ENCODE results near the gene ZNF83. TPM values are rescaled to one million over a fixed set of nuclear protein-coding genes. Genes with fewer than 3 reads are reported as not detected.

The ZNF83 gene
- total RNA-seq, 3 donors from 2014 or later (not counting 1 experiment from before 2014, with no cell fraction given): 46.8 to 114 (median 96.9) TPM

- DNase-seq (no peak), ATAC-seq (no peak)
- TF ChIP-seq CTCF (IDR thresholded peaks at IDR 0.05): no peak
- Histone ChIP-seq H3K4me1 (ENCODE audit: control insufficient read depth, insufficient read depth, low read length) (no peaks in the 10 kb centered on the region), H3K36me3 (ENCODE audit: control insufficient read depth, insufficient read depth, low read length) (peaks cover 19% of the 10 kb centered on the region), H3K9me3 (ENCODE audit: control insufficient read depth, insufficient read depth, low read length) (no peaks in the 10 kb centered on the region), H3K27ac (ENCODE audit: low read length) (no peak overlapping the region), H3K4me3 (ENCODE audit: low read length) (no peak overlapping the region), H3K27me3 (ENCODE audit: control insufficient read depth, insufficient read depth, low read length) (no peaks in the 10 kb centered on the region)
- H3K36me3 Mint-ChIP-seq: peaks cover 13% of the 10 kb centered on the region
- 86% methylated on average over 3 of the region's 3 CpGs for whole genome bisulfite sequencing (ENCODE audit: insufficient coverage)
- no peak overlapping the region for H3K27ac Mint-ChIP-seq
- no peak overlapping the region for H3K4me3 Mint-ChIP-seq
- H3K9me3 Mint-ChIP-seq: no peaks in the 10 kb centered on the region
- peaks cover 9 to 18% of the 10 kb centered on the region in 2 donors for H3K4me1 Mint-ChIP-seq
- intact Hi-C loops (cut with micrococcal nuclease): no loop called here
- H3K27me3 Mint-ChIP-seq (ENCODE audit: low read depth in 2 of 2): no peaks in the 10 kb centered on the region
These were observed 24.5 kb upstream of the ZNF83 start for GRCh38 chr19:52662631-52663030.

- intact Hi-C loops (cut with micrococcal nuclease): no loop called here
- no peak for TF ChIP-seq CTCF (IDR thresholded peaks at IDR 0.05)
- no peaks in the 10 kb centered on the region for H3K9me3 ChIP-seq (ENCODE audit: control insufficient read depth, insufficient read depth, low read length)
- Mint-ChIP-seq H3K9me3 (no peaks in the 10 kb centered on the region), H3K36me3 (peaks cover 13% of the 10 kb centered on the region), H3K4me3 (no peak overlapping the region), H3K27me3 (ENCODE audit: low read depth in 2 of 2) (no peaks in the 10 kb centered on the region), H3K4me1 (peaks cover 9 to 18% of the 10 kb centered on the region in 2 donors), H3K27ac (no peak overlapping the region)
- no peaks in the 10 kb centered on the region for H3K4me1 ChIP-seq (ENCODE audit: control insufficient read depth, insufficient read depth, low read length)
- no peak overlapping the region for H3K27ac ChIP-seq (ENCODE audit: low read length)
- peaks cover 23% of the 10 kb centered on the region for H3K36me3 ChIP-seq (ENCODE audit: control insufficient read depth, insufficient read depth, low read length)
- DNase-seq (no peak), ATAC-seq (no peak)
- no peaks in the 10 kb centered on the region for H3K27me3 ChIP-seq (ENCODE audit: control insufficient read depth, insufficient read depth, low read length)
- no peak overlapping the region for H3K4me3 ChIP-seq (ENCODE audit: low read length)
- WGBS (ENCODE audit: insufficient coverage): 18% methylated on average over 2 of the region's 3 CpGs
These were observed 22.8 kb upstream of the ZNF83 start for GRCh38 chr19:52660981-52661380.

- Mint-ChIP-seq H3K27ac (peak overlapping the region; percentile 5 to 20), H3K4me3 (no peak overlapping the region), H3K9me3 (no peaks in the 10 kb centered on the region), H3K27me3 (ENCODE audit: low read depth in 2 of 2) (no peaks in the 10 kb centered on the region), H3K36me3 (peaks cover 13% of the 10 kb centered on the region), H3K4me1 (peaks cover 9 to 18% of the 10 kb centered on the region in 2 donors)
- H3K27ac ChIP-seq (ENCODE audit: low read length): no peak overlapping the region
- intact Hi-C loops (cut with micrococcal nuclease): no loop called here
- no peak overlapping the region for H3K4me3 ChIP-seq (ENCODE audit: low read length)
- WGBS (ENCODE audit: insufficient coverage): 83% methylated on average over 14 of the region's 14 CpGs
- H3K27me3 ChIP-seq (ENCODE audit: control insufficient read depth, insufficient read depth, low read length): no peaks in the 10 kb centered on the region
- no peaks in the 10 kb centered on the region for H3K4me1 ChIP-seq (ENCODE audit: control insufficient read depth, insufficient read depth, low read length)
- peaks cover 38% of the 10 kb centered on the region for H3K36me3 ChIP-seq (ENCODE audit: control insufficient read depth, insufficient read depth, low read length)
- TF ChIP-seq CTCF (IDR thresholded peaks at IDR 0.05): no peak
- no peaks in the 10 kb centered on the region for H3K9me3 ChIP-seq (ENCODE audit: control insufficient read depth, insufficient read depth, low read length)
- no peak for DNase-seq
- ATAC-seq: no peak
These were observed 20.9 kb upstream of the ZNF83 start for GRCh38 chr19:52659013-52659412.

- ATAC-seq: no peak
These were observed 20.4 kb upstream of the ZNF83 start for GRCh38 chr19:52658595-52658994.

More at GRCh38 chr19:52658595-52658994, 20.4 kb upstream of the ZNF83 start:
- Mint-ChIP-seq H3K9me3 (no peaks in the 10 kb centered on the region), H3K27me3 (ENCODE audit: low read depth in 2 of 2) (no peaks in the 10 kb centered on the region), H3K4me1 (peaks cover 9 to 18% of the 10 kb centered on the region in 2 donors), H3K4me3 (no peak overlapping the region), H3K27ac (no peak overlapping the region), H3K36me3 (peaks cover 17% of the 10 kb centered on the region)
- DNase-seq: no peak
- no peaks in the 10 kb centered on the region for H3K9me3 ChIP-seq (ENCODE audit: control insufficient read depth, insufficient read depth, low read length)
- no peak for TF ChIP-seq CTCF (IDR thresholded peaks at IDR 0.05)
- intact Hi-C loops (cut with micrococcal nuclease): no loop called here
- WGBS (ENCODE audit: insufficient coverage): 88% methylated on average over 4 of the region's 5 CpGs
- no peak overlapping the region for H3K4me3 ChIP-seq (ENCODE audit: low read length)
- no peak overlapping the region for H3K27ac ChIP-seq (ENCODE audit: low read length)
- H3K36me3 ChIP-seq (ENCODE audit: control insufficient read depth, insufficient read depth, low read length): peaks cover 41% of the 10 kb centered on the region
- no peaks in the 10 kb centered on the region for H3K4me1 ChIP-seq (ENCODE audit: control insufficient read depth, insufficient read depth, low read length)
- H3K27me3 ChIP-seq (ENCODE audit: control insufficient read depth, insufficient read depth, low read length): no peaks in the 10 kb centered on the region

Data from natural killer cell (primary cell).